M059J (cell line): Measurements from ENCODE around the gene RCE1. TPM values are rescaled to one million over a fixed set of nuclear protein-coding genes. Genes with fewer than 3 reads are reported as not detected.
A peak's percentile ranks its signal among the peaks of the same experiment; 100 is the strongest.

ENCODE experiments used
- DNase-seq: peaks from one replicate; pipeline ENCODE4 v3.0.0-alpha.2; 2012; ENCODE audit warnings: low read depth
- total RNA-seq: library from RNA; depleted of rRNA; stranded (reverse); fragments of >200 nt; shearing (Covaris generic); gene quantifications from 2 replicates; pipeline ENCODE4 v1.2.3, GENCODE V29; 2014

Gene RCE1
- total RNA-seq, 1 experiment from 2014 or later: 32.3 TPM

DNA sequence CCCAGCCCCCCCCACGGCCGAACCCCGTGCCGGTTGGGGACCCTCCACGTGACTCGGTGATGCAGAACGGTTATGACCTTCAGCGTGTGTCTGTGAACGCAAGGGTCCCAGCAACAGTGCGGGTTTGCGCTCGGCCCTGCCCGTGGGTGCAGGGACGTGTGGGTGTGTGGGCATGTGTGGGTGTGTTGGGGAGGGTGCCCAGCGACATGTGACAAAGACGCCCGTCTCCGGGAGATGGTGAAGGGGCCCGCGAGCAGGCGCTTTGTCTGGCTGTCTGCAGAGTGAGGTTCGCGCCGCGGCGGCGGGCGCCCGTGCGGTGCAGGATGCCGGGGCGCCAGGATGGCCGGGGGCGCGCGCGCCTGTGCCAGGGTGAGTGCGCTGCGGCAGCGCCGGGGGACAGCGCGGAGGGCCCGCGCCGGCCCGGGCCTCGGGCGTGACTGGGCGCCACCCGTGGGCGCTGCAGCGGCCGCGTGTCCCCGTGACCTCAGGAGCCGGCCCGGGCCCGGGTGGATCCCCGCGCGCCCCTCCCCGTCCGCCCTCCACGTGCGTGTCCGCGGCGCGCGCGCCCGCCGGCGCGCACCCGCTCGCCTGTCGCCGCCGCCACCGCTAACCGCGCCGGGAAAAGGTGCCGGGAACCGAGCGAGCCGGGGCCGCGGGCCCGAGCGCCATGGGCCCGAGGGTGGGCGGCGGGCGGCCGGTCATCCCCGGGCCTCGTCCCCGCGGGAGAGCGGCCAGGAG is 13.4 kb downstream of the RCE1 start, which contains the start of gene LRFN4:
Gene LRFN4 (plus strand): TSS at position 569 of the 738 bp plus-strand sequence. CDS start 681 bp downstream, outside the sequence.
- peak; percentile 71 for DNase-seq

DNA sequence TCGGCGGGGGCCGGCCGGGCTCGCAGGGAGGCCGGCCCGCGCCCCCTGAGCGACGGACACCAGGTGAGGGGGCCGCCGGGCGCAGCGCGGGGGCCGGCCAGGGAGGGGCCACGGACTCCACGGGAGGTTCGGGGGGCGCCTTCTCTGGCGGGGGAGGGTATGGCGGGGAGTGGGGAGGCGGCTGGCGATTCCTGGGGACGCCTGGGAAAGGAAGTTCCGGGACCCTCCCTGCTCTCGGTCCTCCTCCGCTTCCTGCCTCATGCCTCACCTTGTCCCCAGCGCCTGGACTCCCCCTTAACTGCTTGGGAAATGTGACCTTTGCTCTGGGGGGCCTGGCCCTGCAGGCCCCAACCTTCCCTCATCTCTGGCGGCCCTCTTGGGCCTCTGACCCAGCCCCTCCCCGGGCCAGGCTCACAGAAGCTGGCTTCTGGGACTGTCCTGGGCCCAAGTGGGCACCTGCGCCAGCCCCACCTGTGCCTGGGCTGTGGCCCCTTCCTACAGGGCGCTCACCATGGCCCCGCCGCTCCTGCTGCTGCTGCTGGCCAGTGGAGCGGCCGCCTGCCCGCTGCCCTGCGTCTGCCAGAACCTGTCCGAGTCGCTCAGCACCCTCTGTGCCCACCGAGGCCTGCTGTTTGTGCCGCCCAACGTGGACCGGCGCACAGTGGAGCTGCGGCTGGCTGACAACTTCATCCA is 14.1 kb downstream of the RCE1 start:
- DNase-seq: no peak

GRCh38 chr11:66857927-66858185 is 14.6 kb downstream of the RCE1 start:
- DNase-seq: no peak

DNA sequence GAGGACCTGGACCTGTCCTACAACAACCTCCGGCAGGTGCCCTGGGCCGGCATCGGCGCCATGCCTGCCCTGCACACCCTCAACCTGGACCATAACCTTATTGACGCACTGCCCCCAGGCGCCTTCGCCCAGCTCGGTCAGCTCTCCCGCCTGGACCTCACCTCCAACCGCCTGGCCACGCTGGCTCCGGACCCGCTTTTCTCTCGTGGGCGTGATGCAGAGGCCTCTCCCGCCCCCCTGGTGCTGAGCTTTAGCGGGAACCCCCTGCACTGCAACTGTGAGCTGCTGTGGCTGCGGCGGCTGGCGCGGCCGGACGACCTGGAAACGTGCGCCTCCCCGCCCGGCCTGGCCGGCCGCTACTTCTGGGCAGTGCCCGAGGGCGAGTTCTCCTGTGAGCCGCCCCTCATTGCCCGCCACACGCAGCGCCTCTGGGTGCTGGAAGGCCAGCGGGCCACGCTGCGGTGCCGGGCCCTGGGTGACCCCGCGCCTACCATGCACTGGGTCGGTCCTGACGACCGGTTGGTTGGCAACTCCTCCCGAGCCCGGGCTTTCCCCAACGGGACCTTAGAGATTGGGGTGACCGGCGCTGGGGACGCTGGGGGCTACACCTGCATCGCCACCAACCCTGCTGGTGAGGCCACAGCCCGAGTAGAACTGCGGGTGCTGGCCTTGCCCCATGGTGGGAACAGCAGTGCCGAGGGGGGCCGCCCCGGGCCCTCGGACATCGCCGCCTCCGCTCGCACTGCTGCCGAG is 15.1 kb downstream of the RCE1 start:
- no peak for DNase-seq

DNA sequence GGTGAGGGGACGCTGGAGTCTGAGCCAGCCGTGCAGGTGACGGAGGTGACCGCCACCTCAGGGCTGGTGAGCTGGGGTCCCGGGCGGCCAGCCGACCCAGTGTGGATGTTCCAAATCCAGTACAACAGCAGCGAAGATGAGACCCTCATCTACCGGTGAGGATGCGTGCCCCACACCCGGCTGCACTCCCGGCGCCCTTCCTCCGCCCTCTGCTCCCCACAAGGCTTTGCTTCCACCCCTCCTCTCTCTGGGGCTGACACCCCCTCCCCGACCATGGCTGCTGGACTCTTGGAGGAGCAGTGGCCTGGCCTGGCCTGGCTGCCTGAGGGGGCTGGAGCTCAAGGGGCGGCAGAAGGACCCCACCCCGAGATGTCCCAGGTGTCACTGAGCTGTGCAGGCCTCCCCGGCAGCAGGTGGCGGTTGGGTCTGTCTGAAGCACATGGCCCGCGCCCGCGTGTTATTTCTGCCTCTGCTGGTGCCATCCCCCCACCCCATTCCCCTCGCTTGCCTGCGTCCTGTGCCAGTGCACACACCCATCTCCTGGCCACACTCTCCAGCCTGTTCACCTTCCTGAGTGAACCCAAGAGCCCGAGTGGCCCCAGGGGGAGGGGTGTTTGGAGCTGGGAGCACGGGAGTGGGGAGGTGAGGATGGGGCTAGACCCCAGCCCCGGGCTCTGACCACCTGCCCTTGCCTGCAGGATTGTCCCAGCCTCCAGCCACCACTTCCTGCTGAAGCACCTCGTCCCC is 15.9 kb downstream of the RCE1 start:
- no peak for DNase-seq

DNA sequence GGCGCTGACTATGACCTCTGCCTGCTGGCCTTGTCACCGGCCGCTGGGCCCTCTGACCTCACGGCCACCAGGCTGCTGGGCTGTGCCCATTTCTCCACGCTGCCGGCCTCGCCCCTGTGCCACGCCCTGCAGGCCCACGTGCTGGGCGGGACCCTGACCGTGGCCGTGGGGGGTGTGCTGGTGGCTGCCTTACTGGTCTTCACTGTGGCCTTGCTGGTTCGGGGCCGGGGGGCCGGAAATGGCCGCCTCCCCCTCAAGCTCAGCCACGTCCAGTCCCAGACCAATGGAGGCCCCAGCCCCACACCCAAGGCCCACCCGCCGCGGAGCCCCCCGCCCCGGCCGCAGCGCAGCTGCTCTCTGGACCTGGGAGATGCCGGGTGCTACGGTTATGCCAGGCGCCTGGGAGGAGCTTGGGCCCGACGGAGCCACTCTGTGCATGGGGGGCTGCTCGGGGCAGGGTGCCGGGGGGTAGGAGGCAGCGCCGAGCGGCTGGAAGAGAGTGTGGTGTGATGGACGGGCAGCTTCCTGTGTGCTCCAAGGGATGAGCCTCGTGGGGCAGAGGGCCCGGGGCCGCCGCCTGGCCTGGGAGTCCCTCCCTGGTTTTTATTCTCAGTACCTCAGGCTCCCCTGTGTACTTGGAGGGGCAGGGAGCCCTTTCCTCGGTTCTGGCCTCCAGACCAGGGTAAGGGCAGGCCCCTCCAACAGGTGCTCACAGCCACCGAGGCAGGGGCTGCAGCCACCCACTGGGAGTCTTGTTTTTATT is 16.6 kb downstream of the RCE1 start:
- no peak for DNase-seq

- no peak for DNase-seq
These were observed 17.2 kb downstream of the RCE1 start for GRCh38 chr11:66860449-66860831.

DNA sequence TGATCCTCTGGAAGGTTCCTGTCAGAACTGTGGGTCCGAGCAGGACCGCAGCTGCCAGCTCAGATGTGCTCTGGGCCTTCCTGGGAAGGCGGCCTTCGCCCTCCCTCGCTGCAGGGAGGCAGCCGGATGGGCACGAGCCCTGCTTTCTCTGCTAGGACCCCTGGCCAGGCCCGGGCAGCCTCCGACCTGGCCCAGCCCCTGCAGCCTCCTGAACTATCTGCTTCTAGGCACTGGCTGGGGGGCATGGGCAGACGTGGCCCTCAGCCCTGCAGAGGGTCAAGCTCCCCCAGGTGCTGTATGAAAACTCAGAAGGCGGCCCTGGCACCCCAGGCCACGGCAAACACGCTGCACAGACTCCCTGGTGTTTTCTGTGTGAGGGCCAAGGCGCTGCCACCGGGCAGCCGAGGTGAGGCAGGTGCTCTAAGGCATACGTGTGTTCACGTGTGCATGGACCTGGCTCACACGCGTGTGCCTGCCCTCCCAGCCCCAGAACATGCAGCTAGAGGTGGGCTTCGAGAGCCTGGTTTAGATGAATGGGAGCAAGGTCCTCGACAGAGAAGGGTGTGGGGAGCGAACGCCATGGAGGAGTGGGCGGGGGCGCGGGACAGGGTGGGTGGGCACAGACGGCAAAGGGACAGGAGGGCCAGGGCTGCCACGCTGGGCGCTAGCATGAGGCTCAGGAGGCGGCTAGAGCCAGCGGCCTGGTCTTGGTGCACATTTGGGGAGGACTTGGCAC is 18.0 kb downstream of the RCE1 start:
- no peak for DNase-seq

GRCh38 chr11:66861774-66862558 is 18.7 kb downstream of the RCE1 start:
- DNase-seq: no peak

DNA sequence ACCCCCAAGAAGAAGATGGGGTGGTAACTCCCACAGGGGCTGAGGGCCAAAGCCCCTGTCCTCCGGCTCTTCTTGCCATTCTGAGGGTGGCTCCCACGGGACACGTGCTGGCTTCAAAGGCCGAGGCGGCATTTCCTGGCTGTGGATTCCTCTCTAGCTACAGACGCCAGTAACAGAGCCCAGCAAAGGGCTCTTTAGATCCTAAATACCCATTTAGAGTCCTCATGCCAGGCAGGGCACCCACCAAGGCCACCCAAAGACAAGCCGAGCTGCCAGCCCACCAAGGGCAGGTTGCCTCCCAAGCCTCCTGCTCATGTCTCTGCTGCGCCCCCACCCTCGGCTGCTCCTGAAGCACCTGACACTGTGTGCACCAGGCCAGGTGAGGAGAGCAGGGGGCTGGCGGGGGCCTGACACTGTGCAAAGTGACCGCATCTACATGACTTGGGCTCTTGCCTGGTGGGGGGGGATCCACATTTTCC is 19.4 kb downstream of the RCE1 start:
- no peak for DNase-seq

GRCh38 chr11:66863428-66864125 is 20.3 kb downstream of the RCE1 start:
- DNase-seq: no peak

DNA sequence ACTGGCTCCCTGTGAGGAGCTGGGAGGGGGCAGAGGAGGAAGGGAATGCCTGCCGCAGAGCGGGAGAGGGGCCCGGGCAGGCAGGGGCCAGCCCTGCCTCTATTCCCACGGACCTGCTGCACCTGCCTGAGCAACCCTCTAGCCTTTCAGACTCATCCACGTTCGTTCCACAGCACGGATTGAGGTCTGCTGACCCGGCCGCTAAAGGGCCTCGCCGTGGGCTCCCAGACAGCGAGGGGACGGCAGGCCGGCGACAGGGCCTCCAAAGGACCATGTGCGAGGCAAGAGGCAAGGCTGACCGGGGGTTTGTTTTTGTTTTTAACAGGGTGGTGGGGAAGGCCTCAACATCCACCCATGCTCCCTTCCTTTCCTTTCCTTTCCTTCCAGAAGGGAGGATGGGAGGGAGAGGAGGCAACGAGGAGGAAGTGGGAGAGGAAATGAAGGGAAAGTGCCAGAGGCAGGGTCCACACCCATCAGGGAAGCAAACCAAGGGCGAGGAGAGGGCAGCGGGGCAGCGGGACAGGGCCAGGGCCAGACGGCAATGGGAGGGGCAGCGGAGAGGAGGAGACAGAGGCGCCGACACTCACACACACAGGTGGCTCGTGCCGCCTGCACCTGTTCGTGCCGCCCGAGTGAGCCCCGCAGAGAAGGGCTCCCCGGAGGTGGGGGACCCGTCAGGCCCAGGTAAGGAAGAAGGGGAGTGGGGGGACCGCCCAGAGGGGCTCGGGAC is 21.1 kb downstream of the RCE1 start:
- DNase-seq: no peak

GRCh38 chr11:66864924-66865697 is 21.9 kb downstream of the RCE1 start:
- no peak for DNase-seq

DNA sequence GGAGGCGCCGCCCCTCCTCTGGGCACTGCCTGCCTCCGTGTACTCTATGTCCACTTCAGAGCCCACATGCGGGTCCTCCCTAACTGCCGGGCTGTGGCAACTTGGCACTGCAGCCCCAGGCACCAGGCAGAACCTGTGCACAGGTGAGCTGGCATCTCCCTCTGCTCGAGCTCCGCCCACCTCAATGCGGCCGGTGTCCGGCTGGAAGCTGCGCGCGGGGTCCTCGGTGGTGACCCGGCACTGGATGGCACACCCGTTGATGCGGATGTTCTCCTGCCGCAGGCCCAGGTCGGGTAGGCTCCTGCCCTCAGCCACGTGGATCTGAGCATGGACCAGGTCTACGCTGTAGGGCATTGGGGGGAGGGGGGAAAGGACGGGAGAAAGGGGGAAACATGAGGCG is 22.8 kb downstream of the RCE1 start:
- no peak for DNase-seq

DNA sequence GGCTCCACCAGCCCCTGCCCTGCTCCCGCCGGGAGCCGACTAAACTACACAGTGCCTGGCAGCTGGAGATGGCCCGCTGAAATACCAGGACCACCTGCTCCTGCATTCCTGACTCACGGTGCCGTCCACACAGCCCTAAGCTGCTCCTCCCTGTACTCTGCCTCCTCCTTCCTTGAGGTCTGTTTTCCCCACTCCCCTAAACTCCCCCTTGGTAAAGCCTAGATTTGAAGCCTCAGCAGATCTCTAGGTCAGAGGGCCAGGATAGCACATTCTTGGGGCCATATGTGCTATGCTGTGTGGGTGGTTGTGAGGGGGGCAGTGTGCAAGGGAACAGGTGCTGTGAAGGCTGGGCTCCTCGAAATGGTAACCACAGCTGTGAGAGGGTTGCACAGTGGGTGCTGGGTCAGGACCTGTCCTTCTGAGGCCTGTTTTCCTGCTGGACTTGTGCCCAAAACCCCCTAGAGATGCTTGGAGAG is 23.3 kb downstream of the RCE1 start:
- no peak for DNase-seq

- DNase-seq: no peak
These were observed 24.3 kb downstream of the RCE1 start for GRCh38 chr11:66867425-66868040.
